ENCODE results near the gene FTSJ3.
"Not testable (repeated sequence)": the region's sequence is repeated elsewhere in the genome, so short reads cannot be mapped to it uniquely, and the experiment has no call there.

GRCh38 chr17:63856425-63856824, 29.0 kb upstream of the FTSJ3 start:
- not testable (repeated sequence) for TF ChIP-seq CTCF (IDR thresholded peaks at IDR 0.05; ENCODE audit: poor library complexity); EZH2 (IDR thresholded peaks at IDR 0.05; ENCODE audit: borderline replicate concordance)
